ENCODE data around the gene SREBF1.

The SREBF1 gene

GRCh38 chr17:17762744-17763105 is 74.1 kb downstream of the SREBF1 start:
- DNase-seq: no peak
- intact Hi-C loops (cut with DNase I): no loop called here
